SK-N-SH (cell line): ENCODE measurements around the gene TPCN2. TPM values are rescaled to one million over a fixed set of nuclear protein-coding genes. Genes with fewer than 3 reads are reported as not detected.

Experiments used
- CTCF ChIA-PET: fragments of 300-600, 350-600 bp; formaldehyde crosslinking; extraction: SDS; loops from one replicate; lab custom pipeline; 2021; lab: Yijun Ruan, JAX
- POLR2A ChIA-PET: fragments of 350-600 bp; sonication (Branson Sonifier 250); formaldehyde crosslinking; extraction: SDS; loops from one replicate; lab custom pipeline; 2020; ENCODE audit warnings: antibody characterized with exemption, inconsistent platforms; lab: Yijun Ruan, JAX
- DNase-seq: peaks from one replicate; pipeline ENCODE4 v3.0.0; 2012
- H2AFZ ChIP-seq: fragments of 200-600 bp; sonication (generic); 2 replicates; pipeline ENCODE4 v1.8.1; 2016; ENCODE audit warnings: antibody characterized with exemption, mild to moderate bottlenecking, low read depth
- H3F3A ChIP-seq: fragments of 200-600 bp; sonication (generic); replicated peaks from 2 replicates; pipeline ENCODE3; 2016; ENCODE audit warnings: antibody characterized with exemption, mild to moderate bottlenecking; ENCODE audit not compliant: insufficient read depth
- H3K27ac ChIP-seq, 2 experiments: fragments of 200-500 bp in 1 of 2; fragments of 200-600 bp in 1 of 2; sonication (Bioruptor generic) in 1 of 2; sonication (generic), shearing (Covaris generic) in 1 of 2; 2 replicates each; pipeline versions ENCODE4 v1.5.1 to v1.6.1; 2014 to 2016; ENCODE audit warnings: low read depth in 2 of 2, inconsistent platforms in 1 of 2, low read length in 1 of 2, mild to moderate bottlenecking in 1 of 2, mixed read lengths in 1 of 2
- H3K27me3 ChIP-seq: fragments of 200-600 bp; sonication (generic), shearing (Covaris generic); 2 replicates; pipeline ENCODE4 v1.6.1; 2016; ENCODE audit warnings: mixed run types; ENCODE audit not compliant: insufficient read depth
- H3K36me3 ChIP-seq, 2 experiments: fragments of 200-500 bp in 1 of 2; fragments of 200-600 bp in 1 of 2; sonication (Bioruptor generic) in 1 of 2; sonication (generic) in 1 of 2; replicated peaks in 1 of 2; 2 replicates each; pipeline versions ENCODE3 to v1.5.1; 2014 to 2016; ENCODE audit warnings: low read length in 1 of 2, mild to moderate bottlenecking in 1 of 2; ENCODE audit not compliant: insufficient read depth in 2 of 2, control insufficient read depth in 1 of 2
- H3K4me1 ChIP-seq, 2 experiments: fragments of 200-500 bp in 1 of 2; fragments of 200-600 bp in 1 of 2; sonication (Bioruptor generic) in 1 of 2; sonication (generic), shearing (Covaris generic) in 1 of 2; 2 replicates each; pipeline versions ENCODE4 v1.5.1 to v1.6.1; 2014 to 2016; ENCODE audit warnings: low read depth in 1 of 2, low read length in 1 of 2, mixed run types in 1 of 2; ENCODE audit not compliant: insufficient read depth in 2 of 2, control insufficient read depth in 1 of 2
- H3K4me2 ChIP-seq: fragments of 200-600 bp; sonication (generic), shearing (Covaris generic); 2 replicates; pipeline ENCODE4 v1.6.1; 2017; ENCODE audit warnings: mixed run types
- H3K4me3 ChIP-seq, 2 experiments: fragments of 200-500 bp in 1 of 2; fragments of 200-600 bp in 1 of 2; sonication (Bioruptor generic) in 1 of 2; sonication (generic), shearing (Covaris generic) in 1 of 2; 2 replicates each; pipeline versions ENCODE4 v1.5.1 to v1.8.1; 2014 to 2016; ENCODE audit warnings: low read depth in 2 of 2, inconsistent platforms in 1 of 2, low read length in 1 of 2, mild to moderate bottlenecking in 1 of 2, mixed read lengths in 1 of 2, moderate library complexity in 1 of 2
- H3K79me2 ChIP-seq: fragments of 200-600 bp; sonication (generic); 2 replicates; pipeline ENCODE4 v1.8.1; 2017; ENCODE audit warnings: mild to moderate bottlenecking; ENCODE audit not compliant: insufficient read depth
- H3K9ac ChIP-seq: fragments of 200-600 bp; sonication (generic); 2 replicates; pipeline ENCODE4 v1.6.1; 2017; ENCODE audit warnings: mixed run types
- H3K9me2 ChIP-seq: fragments of 200-600 bp; sonication (generic); 2 replicates; pipeline ENCODE4 v1.6.1; 2017; ENCODE audit warnings: mixed run types
- H3K9me3 ChIP-seq: fragments of 200-600 bp; sonication (generic); 2 replicates; pipeline ENCODE4 v1.6.1; 2017; ENCODE audit warnings: mixed run types, mild to moderate bottlenecking, moderate library complexity
- H4K20me1 ChIP-seq: fragments of 200-600 bp; sonication (generic); 2 replicates; pipeline ENCODE4 v1.6.1; 2017; ENCODE audit warnings: mild to moderate bottlenecking, mixed run types; ENCODE audit not compliant: insufficient read depth
- ELF1 ChIP-seq: IDR thresholded peaks from 2 replicates; pipeline ENCODE4 v1.4.0; 2012
- EP300 ChIP-seq, 2 experiments: IDR thresholded peaks; 2 replicates each; pipeline versions ENCODE4 v1.4.0 to v1.6.1; 2012; ENCODE audit warnings: borderline replicate concordance in 1 of 2, low read depth in 1 of 2, low read length in 1 of 2
- FOXJ3 ChIP-seq: sonication (generic); formaldehyde crosslinking; IDR thresholded peaks from 2 replicates; pipeline ENCODE4 v1.5.1; 2020; ENCODE audit warnings: mild to moderate bottlenecking, missing genetic modification reagents
- FOXM1 ChIP-seq: IDR thresholded peaks from 2 replicates; pipeline ENCODE4 v1.4.0; 2012; ENCODE audit warnings: low read depth, mild to moderate bottlenecking
- GABPA ChIP-seq: IDR thresholded peaks from 2 replicates; pipeline ENCODE4 v1.4.0; 2012; ENCODE audit warnings: low read depth, mild to moderate bottlenecking
- MEF2A ChIP-seq: IDR thresholded peaks from 2 replicates; pipeline ENCODE4 v1.4.0; 2012; ENCODE audit warnings: low read depth, borderline replicate concordance
- NFIC ChIP-seq: IDR thresholded peaks from 2 replicates; pipeline ENCODE4 v1.4.0; 2012; ENCODE audit warnings: borderline replicate concordance
- NRF1 ChIP-seq: IDR thresholded peaks from 2 replicates; pipeline ENCODE4 v1.6.1; 2012; ENCODE audit warnings: low read depth, mild to moderate bottlenecking, low read length
- POLR2AphosphoS5 ChIP-seq: IDR thresholded peaks from 2 replicates; pipeline ENCODE4 v1.6.1; 2012; ENCODE audit warnings: low read depth, low read length
- RAD21 ChIP-seq: IDR thresholded peaks from 2 replicates; pipeline ENCODE4 v1.6.1; 2012; ENCODE audit warnings: mild to moderate bottlenecking, low read length
- RCOR1 ChIP-seq: fragments of 150-350 bp; IDR thresholded peaks from 2 replicates; pipeline ENCODE4 v1.6.1; 2017; ENCODE audit warnings: antibody characterized with exemption, low read length
- RFX5 ChIP-seq: IDR thresholded peaks from 2 replicates; pipeline ENCODE4 v1.6.1; 2012; ENCODE audit warnings: mild to moderate bottlenecking, improper control_type of control experiment, low read length
- SIN3A ChIP-seq: IDR thresholded peaks from 2 replicates; pipeline ENCODE4 v1.6.1; 2012; ENCODE audit warnings: low read depth, mild to moderate bottlenecking, low read length, moderate library complexity, borderline replicate concordance
- TCF12 ChIP-seq: IDR thresholded peaks from 2 replicates; pipeline ENCODE4 v1.4.0; 2012
- TEAD4 ChIP-seq: IDR thresholded peaks from 2 replicates; pipeline ENCODE4 v1.4.0; 2012; ENCODE audit warnings: mild to moderate bottlenecking, borderline replicate concordance; ENCODE audit not compliant: insufficient read depth
- WGBS: methylation state at CpG from one replicate; pipeline ENCODE4 v1.1.6; 2017; ENCODE audit warnings: low lambda C conversion rate; 5-methylcytosine and 5-hydroxymethylcytosine counted together
- polyA plus RNA-seq, 3 experiments: library from polyadenylated mRNA; depleted of rRNA; stranded (reverse); fragments of >200 nt; gene quantifications; 2 replicates each; pipeline ENCODE4 v1.2.3, GENCODE V29; 2012
- TF ChIP-seq, protein P1 (sequence below): IDR thresholded peaks from 2 replicates; pipeline ENCODE4 v1.4.0; 2012; ENCODE audit warnings: low read depth, borderline replicate concordance
- TF ChIP-seq, protein P2 (sequence below): IDR thresholded peaks from 2 replicates; pipeline ENCODE4 v1.4.0; 2012; ENCODE audit warnings: low read depth

Gene TPCN2
- polyA plus RNA-seq, 1 of the 3 experiments (the other 2 are of a cell fraction), result 8.7 TPM

DNA sequence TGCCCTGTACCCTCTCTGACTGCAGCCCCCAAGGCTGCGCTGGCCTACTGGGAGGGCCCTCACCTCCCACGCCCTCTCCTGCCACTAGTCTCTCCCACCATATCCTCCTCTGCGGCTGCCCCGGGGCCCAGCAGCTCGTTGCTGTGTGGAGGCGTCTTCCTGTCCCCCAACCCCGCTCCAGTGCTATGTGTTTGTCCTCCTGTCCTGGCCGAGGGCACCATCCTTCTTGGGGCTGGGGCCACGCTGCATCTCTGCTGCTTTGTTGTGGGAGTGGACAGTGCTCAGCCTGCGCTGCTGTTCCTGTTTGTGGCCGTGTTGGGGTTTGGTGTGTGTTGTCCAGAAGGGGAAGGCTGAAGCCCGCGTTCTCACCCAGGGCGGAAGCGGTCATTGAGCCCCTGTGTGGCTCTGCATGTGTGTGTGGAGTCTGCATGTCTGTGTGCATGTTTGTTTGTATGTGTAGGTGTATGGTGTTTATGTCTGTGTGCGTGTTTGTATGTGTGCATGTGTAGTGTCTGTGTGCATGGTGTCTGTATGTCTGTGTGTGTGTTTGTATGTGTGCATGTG is 15.7 kb downstream of the TPCN2 start:
- ChIA-PET CTCF (no interaction called here), POLR2A (no interaction called here)
- Histone ChIP-seq H3K27me3 (no peaks in the 10 kb centered on the region), H3K36me3 (peaks cover 0 to 4% of the 10 kb centered on the region in 2 experiments), H3K4me3 (no peak overlapping the region), H3K9me2 (no peaks in the 10 kb centered on the region), H3K9ac (no peak overlapping the region), H3F3A (no peaks in the 10 kb centered on the region), H4K20me1 (no peaks in the 10 kb centered on the region), H3K27ac (no peak overlapping the region), H3K4me2 (no peak overlapping the region), H3K9me3 (no peaks in the 10 kb centered on the region), H3K4me1 (peaks cover 0 to 4% of the 10 kb centered on the region in 2 experiments; a peak in 1 of 4 replicates), H2AFZ (no peak overlapping the region), H3K79me2 (no peaks in the 10 kb centered on the region)
- WGBS, result 93% methylated on average over 16 of the region's 16 CpGs
- TF ChIP-seq RAD21 (no peak), NFIC (no peak), RFX5 (no peak), TEAD4 (no peak), SIN3A (no peak), TCF12 (no peak), FOXM1 (no peak), EP300 (IDR thresholded peaks at IDR 0.05; ENCODE audit: borderline replicate concordance in 1 of 2, low read depth in 1 of 2, low read length in 1 of 2) (no peak), FOXJ3 (CRISPR knock-in tag) (no peak), GABPA (no peak), MEF2A (no peak)
- TF ChIP-seq, protein P1, sequence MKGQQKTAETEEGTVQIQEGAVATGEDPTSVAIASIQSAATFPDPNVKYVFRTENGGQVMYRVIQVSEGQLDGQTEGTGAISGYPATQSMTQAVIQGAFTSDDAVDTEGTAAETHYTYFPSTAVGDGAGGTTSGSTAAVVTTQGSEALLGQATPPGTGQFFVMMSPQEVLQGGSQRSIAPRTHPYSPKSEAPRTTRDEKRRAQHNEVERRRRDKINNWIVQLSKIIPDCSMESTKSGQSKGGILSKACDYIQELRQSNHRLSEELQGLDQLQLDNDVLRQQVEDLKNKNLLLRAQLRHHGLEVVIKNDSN, result no peak
- TF ChIP-seq, protein P2, sequence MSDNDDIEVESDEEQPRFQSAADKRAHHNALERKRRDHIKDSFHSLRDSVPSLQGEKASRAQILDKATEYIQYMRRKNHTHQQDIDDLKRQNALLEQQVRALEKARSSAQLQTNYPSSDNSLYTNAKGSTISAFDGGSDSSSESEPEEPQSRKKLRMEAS, result no peak
- DNase-seq, result no peak

DNA sequence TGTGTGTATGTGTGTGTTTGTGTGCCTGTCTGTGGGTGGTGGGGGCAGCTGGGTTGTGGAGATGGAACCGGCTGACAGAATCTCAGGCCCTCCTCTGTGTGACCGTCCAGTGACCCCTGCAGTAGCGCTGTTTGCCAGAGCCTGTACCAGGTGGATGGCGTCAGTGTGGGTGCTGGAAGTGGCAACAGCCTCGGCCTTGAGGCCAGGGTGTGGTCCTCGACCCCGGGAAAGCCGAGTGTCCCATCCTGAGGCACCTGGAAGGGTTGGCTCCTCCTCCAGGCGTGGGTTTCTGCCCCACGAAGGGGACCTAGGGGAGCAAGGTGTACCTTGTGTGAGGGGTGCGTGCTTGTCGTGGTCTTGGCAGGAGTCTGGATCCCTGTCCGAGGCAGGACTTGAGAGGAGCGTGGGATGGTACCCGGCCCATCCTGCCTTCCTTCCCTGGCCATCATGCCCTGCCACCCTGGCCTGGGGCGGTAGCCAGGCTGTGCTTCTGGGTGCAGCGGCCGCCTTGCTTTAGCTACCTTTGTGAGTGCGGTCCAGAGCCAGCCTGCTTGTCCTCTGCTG is 16.5 kb downstream of the TPCN2 start:
- Histone ChIP-seq H3K4me2 (no peak overlapping the region), H3K79me2 (no peaks in the 10 kb centered on the region), H3K9me3 (no peaks in the 10 kb centered on the region), H3K9ac (no peak overlapping the region), H3K4me3 (no peak overlapping the region), H3K9me2 (no peaks in the 10 kb centered on the region), H2AFZ (no peak overlapping the region), H3K27me3 (no peaks in the 10 kb centered on the region), H3K4me1 (peaks cover 0 to 4% of the 10 kb centered on the region in 2 experiments; a peak in 1 of 4 replicates), H4K20me1 (no peaks in the 10 kb centered on the region), H3K27ac (no peak overlapping the region), H3F3A (no peaks in the 10 kb centered on the region), H3K36me3 (peaks cover 0 to 4% of the 10 kb centered on the region in 2 experiments)
- ChIA-PET POLR2A (no interaction called here), CTCF (interaction anchor here (0.8 kb wide), 1 partner anchor 24 kb away, joined by 3 read pairs; no protein-coding TSS in a partner anchor)
- TF ChIP-seq NRF1 (no peak), TCF12 (no peak), ELF1 (no peak), GABPA (no peak), POLR2AphosphoS5 (no peak), RCOR1 (no peak)
- no peak for DNase-seq
- 76% methylated on average over 11 of the region's 19 CpGs for WGBS
